ENCODE measurements around the gene OSBP2.
A peak's percentile ranks its signal among the peaks of the same experiment; 100 is the strongest.

OSBP2 gene

DNA sequence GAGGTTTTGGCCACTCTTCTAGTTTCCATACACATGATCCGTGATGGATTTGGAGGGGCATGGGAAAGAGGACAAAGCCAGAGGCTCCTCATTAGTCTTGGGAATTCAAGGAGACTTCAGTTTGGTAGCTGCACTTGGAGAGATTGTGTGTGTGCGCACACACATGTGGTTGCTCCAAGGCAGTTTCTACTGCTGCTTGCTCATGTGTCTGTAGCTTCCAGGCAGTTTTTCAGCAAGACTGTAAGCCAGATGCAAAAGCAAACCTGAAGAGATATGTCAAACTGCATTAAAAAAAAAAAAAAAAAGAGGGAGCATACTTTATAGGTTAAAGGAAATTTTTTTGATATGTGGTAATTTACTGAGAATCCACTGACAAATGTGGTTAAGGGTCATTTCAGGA is 95.7 kb downstream of the OSBP2 start:
- DNase-seq (ENCODE audit: extremely low spot score) = no peak
- TF ChIP-seq SP1 (IDR thresholded peaks at IDR 0.05) (no peak), L3MBTL2 (conservative IDR thresholded peaks at IDR 0.05) (no peak), NFRKB (IDR thresholded peaks at IDR 0.05) (no peak), BHLHE40 (IDR thresholded peaks at IDR 0.05; ENCODE audit: borderline replicate concordance) (no peak), CTBP1 (IDR thresholded peaks at IDR 0.05; ENCODE audit: borderline replicate concordance) (no peak), TARDBP (IDR thresholded peaks at IDR 0.05) (no peak), ELF4 (IDR thresholded peaks at IDR 0.05) (no peak), FOXM1 (IDR thresholded peaks at IDR 0.05; ENCODE audit: borderline replicate concordance) (no peak), ARNT (IDR thresholded peaks at IDR 0.05) (no peak), FOXA1 (IDR thresholded peaks at IDR 0.05) (no peak)
- TF ChIP-seq, protein P1, sequence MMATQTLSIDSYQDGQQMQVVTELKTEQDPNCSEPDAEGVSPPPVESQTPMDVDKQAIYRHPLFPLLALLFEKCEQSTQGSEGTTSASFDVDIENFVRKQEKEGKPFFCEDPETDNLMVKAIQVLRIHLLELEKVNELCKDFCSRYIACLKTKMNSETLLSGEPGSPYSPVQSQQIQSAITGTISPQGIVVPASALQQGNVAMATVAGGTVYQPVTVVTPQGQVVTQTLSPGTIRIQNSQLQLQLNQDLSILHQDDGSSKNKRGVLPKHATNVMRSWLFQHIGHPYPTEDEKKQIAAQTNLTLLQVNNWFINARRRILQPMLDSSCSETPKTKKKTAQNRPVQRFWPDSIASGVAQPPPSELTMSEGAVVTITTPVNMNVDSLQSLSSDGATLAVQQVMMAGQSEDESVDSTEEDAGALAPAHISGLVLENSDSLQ (IDR thresholded peaks at IDR 0.05) = no peak
- ChIA-PET CTCF (interaction anchor here (0.6 kb wide), 1 partner anchor 9 kb away, joined by 5 read pairs; no protein-coding TSS in a partner anchor), POLR2A (no interaction called here)

DNA sequence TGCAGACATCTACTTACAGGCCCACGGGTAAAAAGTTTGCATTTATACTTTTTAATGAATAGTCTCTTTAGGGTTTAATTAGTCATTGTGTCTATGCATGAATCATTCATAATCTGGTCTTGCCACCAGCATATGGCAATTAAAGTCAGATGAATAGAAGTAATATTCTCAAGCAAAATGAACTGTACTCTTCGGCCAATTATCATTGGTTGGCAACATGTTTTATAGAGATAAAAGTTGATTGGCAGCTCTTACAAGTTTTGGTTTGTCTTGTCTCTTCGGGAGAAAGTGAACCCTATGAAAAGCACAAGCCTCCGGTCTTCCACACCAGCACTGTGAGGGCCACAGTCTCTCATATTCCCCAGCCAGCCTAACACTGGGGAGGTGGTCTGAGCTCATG is 97.8 kb downstream of the OSBP2 start:
- POLR2A ChIA-PET = no interaction called here

DNA sequence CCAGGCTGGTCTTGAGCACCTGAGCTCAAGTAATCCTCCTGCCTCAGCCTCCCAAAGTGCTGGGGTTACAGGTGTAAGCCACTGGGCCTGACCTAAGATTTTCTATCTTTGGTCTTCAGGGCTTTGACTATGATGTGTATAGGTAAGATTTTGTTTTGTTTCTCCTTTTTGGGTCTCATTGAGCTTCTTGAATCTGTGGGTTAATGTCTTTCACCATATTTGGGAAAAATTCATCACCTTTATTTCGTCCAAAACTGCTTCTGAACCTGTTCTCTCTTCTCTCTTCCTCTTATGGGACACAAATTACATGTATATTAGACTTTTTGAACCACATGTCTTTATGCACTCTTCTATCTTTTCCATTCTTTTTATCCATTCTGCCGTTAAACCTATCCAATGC is 100.4 kb downstream of the OSBP2 start:
- CTCF ChIA-PET = no interaction called here
- no peak for TF ChIP-seq ZNF384 (IDR thresholded peaks at IDR 0.05)
- TF ChIP-seq CTBP1 (IDR thresholded peaks at IDR 0.05; ENCODE audit: borderline replicate concordance) = no peak
- TF ChIP-seq FOXA1 (IDR thresholded peaks at IDR 0.05) = no peak
- TF ChIP-seq, protein P1 (IDR thresholded peaks at IDR 0.05) = no peak
- no peak for TF ChIP-seq SP1 (IDR thresholded peaks at IDR 0.05)
- TF ChIP-seq HDGF (IDR thresholded peaks at IDR 0.05; ENCODE audit: borderline replicate concordance) = no peak
- TF ChIP-seq LEF1 (IDR thresholded peaks at IDR 0.05; ENCODE audit: borderline replicate concordance) = no peak
- DNase-seq (ENCODE audit: extremely low spot score) = no peak
- POLR2A ChIA-PET = no interaction called here

More for the DNA sequence above, 97.8 kb downstream of the OSBP2 start:
- DNase-seq (ENCODE audit: extremely low spot score) = no peak
- CTCF ChIA-PET = no interaction called here
- TF ChIP-seq L3MBTL2 (conservative IDR thresholded peaks at IDR 0.05) (no peak), BHLHE40 (IDR thresholded peaks at IDR 0.05; ENCODE audit: borderline replicate concordance) (no peak), CTBP1 (IDR thresholded peaks at IDR 0.05; ENCODE audit: borderline replicate concordance) (no peak), ARNT (IDR thresholded peaks at IDR 0.05) (no peak), ZNF384 (IDR thresholded peaks at IDR 0.05) (no peak), FOXA1 (IDR thresholded peaks at IDR 0.05) (no peak)
- TF ChIP-seq, protein P1 (IDR thresholded peaks at IDR 0.05) = no peak

DNA sequence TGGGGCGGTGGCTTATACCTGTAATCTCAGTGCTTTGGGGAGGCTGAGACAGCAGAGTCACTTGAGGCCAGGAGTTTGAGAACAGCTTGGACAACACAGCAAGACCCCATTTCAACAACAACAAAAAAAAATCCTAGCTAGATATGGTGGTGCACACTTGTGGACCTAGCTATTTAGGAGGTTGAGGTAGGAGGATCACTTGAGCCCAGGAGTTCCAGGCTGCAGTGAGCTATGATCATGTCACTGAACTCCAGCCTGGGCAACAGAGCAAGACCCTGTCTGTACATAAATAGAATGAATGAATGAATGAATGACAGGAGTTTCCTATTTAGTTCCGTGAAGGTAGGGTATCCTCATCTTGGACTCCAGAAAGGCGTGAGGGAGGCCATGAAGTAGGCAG is 107.0 kb downstream of the OSBP2 start:
- TF ChIP-seq CTBP1 (IDR thresholded peaks at IDR 0.05; ENCODE audit: borderline replicate concordance) (no peak), FOXA1 (IDR thresholded peaks at IDR 0.05) (no peak)
- CTCF ChIA-PET = no interaction called here
- DNase-seq (ENCODE audit: extremely low spot score) = no peak
- POLR2A ChIA-PET = no interaction called here

DNA sequence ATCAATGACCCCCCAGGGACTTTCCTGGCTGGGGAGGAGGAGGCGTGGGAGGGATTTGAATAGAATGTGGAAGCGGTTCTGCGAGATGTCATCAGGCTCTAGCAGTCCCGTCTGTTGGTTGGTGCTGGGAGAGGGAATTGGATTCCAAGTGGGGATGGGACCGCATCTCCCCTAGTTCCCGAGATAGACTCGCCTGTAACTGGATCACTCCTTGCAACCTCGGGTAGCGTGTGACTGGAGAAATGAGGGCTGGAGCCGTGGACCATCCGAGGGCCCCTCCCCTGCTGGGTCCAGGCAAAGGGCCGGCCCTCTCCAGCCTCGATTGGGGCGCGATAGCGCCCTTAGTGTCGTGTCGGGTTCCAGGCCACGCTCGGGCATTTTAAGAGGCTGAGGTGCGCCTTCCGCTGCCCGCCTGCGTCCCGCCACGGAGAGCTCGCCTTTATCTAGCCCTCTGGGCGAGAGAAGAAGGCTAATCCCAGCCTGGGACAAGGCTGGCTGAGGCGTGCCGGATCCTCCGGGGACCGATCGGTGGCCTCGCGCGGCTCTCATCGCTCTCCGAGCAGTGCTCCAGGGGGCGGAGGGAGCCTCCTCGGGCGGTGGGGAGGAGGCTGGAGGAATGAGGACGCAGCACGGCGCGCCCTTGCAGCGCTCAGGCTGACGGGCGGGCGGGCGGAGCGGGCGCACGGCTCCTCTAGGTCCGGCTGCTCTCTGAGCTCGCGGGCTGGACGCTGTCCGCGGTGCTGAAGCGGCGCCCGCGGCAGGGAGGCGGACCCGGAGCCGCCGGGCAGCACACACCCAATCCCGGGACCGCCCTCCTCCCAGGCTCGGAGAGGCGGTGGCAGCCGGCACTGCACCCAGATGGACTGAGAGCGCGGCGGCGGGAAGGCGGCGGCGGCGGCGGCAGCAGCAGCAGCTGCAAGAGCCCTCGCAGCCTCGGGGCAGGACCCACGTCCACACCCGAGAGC is 107.8 kb downstream of the OSBP2 start:
- TF ChIP-seq ELF4 (IDR thresholded peaks at IDR 0.05) = no peak
- no peak for TF ChIP-seq FOXM1 (IDR thresholded peaks at IDR 0.05; ENCODE audit: borderline replicate concordance)
- TF ChIP-seq CTBP1 (IDR thresholded peaks at IDR 0.05; ENCODE audit: borderline replicate concordance) = peak; percentile 46; the same call in 1 of the 2 replicates
- no peak for TF ChIP-seq ZNF384 (IDR thresholded peaks at IDR 0.05)
- no peak for TF ChIP-seq L3MBTL2 (conservative IDR thresholded peaks at IDR 0.05)
- ChIA-PET POLR2A (no interaction called here), CTCF (interaction anchor here (0.6 to 1.0 kb wide), 3 partner anchors 11 to 78 kb away, joined by 3 to 5 read pairs (median 3); no protein-coding TSS in a partner anchor)
- peak; percentile 96 for DNase-seq (ENCODE audit: extremely low spot score)

DNA sequence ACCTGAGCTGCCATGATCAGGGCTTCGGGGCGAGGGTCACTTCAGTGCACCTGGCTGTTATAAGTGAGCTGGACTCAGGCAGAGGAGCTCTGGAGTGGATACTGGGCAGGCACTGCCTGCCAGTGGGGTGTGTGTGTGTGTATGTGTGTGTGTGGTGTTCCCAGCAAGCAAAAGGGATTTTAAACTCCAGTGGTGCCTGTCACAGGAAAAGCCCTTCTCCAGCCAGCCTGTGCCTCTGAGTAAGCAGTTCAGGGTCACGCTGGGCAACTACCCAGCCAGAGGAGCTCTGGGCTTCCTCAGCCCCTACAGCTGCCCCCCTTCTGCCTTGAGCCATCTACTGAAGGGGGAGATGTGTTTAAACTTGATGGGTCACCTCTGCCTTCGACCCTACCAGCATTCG is 109.0 kb downstream of the OSBP2 start:
- TF ChIP-seq LEF1 (IDR thresholded peaks at IDR 0.05; ENCODE audit: borderline replicate concordance) = no peak
- no peak for TF ChIP-seq BHLHE40 (IDR thresholded peaks at IDR 0.05; ENCODE audit: borderline replicate concordance)
- TF ChIP-seq L3MBTL2 (conservative IDR thresholded peaks at IDR 0.05) = no peak
- TF ChIP-seq SUZ12 (IDR thresholded peaks at IDR 0.05) = no peak
- no peak for TF ChIP-seq ELF4 (IDR thresholded peaks at IDR 0.05)
- no peak for DNase-seq (ENCODE audit: extremely low spot score)
- ChIA-PET POLR2A (no interaction called here), CTCF (interaction anchor here (0.6 kb wide), 1 partner anchor 172 kb away, joined by 4 read pairs; no protein-coding TSS in a partner anchor)

DNA sequence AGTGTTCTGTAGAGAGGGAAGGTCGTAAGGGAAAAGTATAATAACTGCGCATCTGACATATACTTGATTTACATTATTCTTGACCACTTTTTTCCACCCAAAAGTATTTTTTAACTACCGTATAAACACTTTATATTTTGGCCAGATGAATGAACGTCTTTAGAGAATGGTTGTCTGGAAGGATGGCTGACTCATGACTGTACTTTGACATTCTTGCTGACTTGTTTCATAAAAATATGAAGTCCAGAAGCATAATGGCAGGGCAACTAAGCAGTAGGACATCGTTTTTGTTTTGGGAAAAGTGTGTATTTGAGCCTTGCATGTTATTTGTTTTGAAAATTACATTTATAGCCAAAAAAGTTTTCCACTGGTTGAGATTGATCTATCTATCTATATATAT is 110.0 kb downstream of the OSBP2 start:
- DNase-seq (ENCODE audit: extremely low spot score) = no peak
- ChIA-PET POLR2A (no interaction called here), CTCF (interaction anchor here (0.6 kb wide), 1 partner anchor 171 kb away, joined by 4 read pairs; no protein-coding TSS in a partner anchor)
- no peak for TF ChIP-seq ELF4 (IDR thresholded peaks at IDR 0.05)
- TF ChIP-seq ARNT (IDR thresholded peaks at IDR 0.05) = no peak
- TF ChIP-seq SP1 (IDR thresholded peaks at IDR 0.05) = no peak
- TF ChIP-seq TARDBP (IDR thresholded peaks at IDR 0.05) = no peak
- TF ChIP-seq FOXK2 (IDR thresholded peaks at IDR 0.05) = no peak
- TF ChIP-seq LEF1 (IDR thresholded peaks at IDR 0.05; ENCODE audit: borderline replicate concordance) = no peak
- no peak for TF ChIP-seq SUZ12 (IDR thresholded peaks at IDR 0.05)
- no peak for TF ChIP-seq L3MBTL2 (conservative IDR thresholded peaks at IDR 0.05)
- no peak for TF ChIP-seq ZNF384 (IDR thresholded peaks at IDR 0.05)
- TF ChIP-seq FOXA1 (IDR thresholded peaks at IDR 0.05) = no peak
- no peak for TF ChIP-seq FOXM1 (IDR thresholded peaks at IDR 0.05; ENCODE audit: borderline replicate concordance)
- TF ChIP-seq HDGF (IDR thresholded peaks at IDR 0.05; ENCODE audit: borderline replicate concordance) = no peak
- no peak for TF ChIP-seq CTBP1 (IDR thresholded peaks at IDR 0.05; ENCODE audit: borderline replicate concordance)
- TF ChIP-seq BHLHE40 (IDR thresholded peaks at IDR 0.05; ENCODE audit: borderline replicate concordance) = no peak
- TF ChIP-seq, protein P1 (IDR thresholded peaks at IDR 0.05) = no peak
- TF ChIP-seq NFRKB (IDR thresholded peaks at IDR 0.05) = no peak
